Measurements from ENCODE around the gene SLC30A1. TPM values are rescaled to one million over a fixed set of nuclear protein-coding genes. Genes with fewer than 3 reads are reported as not detected.

SLC30A1 gene
- total and polyA plus RNA-seq, 7 donors = 4.2 to 11.8 (median 7.9) TPM

- DNase-seq = no peak
- Histone ChIP-seq H3K9me3 (no peaks in the 10 kb centered on the region), H3K36me3 (no peaks in the 10 kb centered on the region), H3K4me1 (no peaks in the 10 kb centered on the region), H3K27me3 (no peaks in the 10 kb centered on the region), H3K4me3 (no peak overlapping the region), H3K27ac (no peak overlapping the region)
- WGBS, 2 donors = 95 to 98% methylated on average over 3 of the region's 3 CpGs
- intact Hi-C loops (cut with DNase I) = no loop called here
- TF ChIP-seq POLR2AphosphoS5 (IDR thresholded peaks at IDR 0.05) = no peak
- no peak for TF ChIP-seq POLR2A (IDR thresholded peaks at IDR 0.05)
- TF ChIP-seq CTCF (IDR thresholded peaks at IDR 0.05) = no peak
- TF ChIP-seq EP300 (IDR thresholded peaks at IDR 0.05) = no peak
Observed at GRCh38 chr1:211564084-211564483, 14.9 kb downstream of the SLC30A1 start.

DNA sequence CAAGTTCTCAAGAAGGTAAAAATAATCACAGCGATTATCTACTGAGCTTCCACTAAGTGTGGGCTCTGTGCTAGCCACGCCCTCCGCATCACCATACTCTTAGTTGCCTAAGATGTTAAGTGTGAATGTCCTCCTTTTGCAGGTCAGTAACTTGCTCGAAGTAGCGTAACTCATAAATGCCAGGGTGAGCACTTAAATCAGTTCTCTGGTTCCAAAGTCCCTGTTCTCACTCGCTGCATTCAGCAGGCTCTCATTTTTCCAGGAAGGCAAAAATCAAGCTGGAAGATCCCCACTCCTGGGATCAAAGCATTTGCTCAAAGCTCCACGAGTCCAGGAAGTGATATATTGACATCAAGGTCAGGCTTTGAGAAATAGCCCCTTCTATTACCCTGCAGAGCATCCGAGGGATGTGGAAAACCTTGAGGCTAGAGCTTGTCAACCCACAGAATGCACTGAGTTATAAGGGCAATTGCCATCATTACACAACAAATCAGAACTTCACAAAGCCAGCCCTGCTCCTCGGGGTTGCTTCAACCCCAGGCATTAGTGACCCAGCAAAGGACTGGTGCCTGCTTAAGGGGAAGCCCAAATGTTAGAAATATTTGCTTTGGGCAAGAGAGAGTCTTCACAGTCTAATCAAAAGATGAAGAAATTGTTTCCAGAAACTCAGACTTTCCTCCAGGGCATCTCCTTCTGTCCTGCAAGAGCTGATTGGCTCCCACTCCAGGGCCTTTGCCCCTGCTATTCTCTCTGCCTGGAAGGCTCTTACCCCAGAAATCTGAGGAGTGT, 19.5 kb downstream of the SLC30A1 start:
- TF ChIP-seq POLR2AphosphoS5 (IDR thresholded peaks at IDR 0.05) = no peak
- no peak for TF ChIP-seq EP300 (IDR thresholded peaks at IDR 0.05)
- TF ChIP-seq CTCF (IDR thresholded peaks at IDR 0.05) = no peak
- no peak for TF ChIP-seq POLR2A (IDR thresholded peaks at IDR 0.05)
- H3K4me1 ChIP-seq = no peaks in the 10 kb centered on the region
- no peaks in the 10 kb centered on the region for H3K9me3 ChIP-seq
- H3K4me3 ChIP-seq = no peak overlapping the region
- intact Hi-C loops (cut with DNase I) = no loop called here
- WGBS, 2 donors = 38 to 70% methylated on average over 9 of the region's 9 CpGs
- no peaks in the 10 kb centered on the region for H3K36me3 ChIP-seq
- DNase-seq = no peak
- no peak overlapping the region for H3K27ac ChIP-seq
- H3K27me3 ChIP-seq = no peaks in the 10 kb centered on the region

GRCh38 chr1:211557894-211558625, 20.9 kb downstream of the SLC30A1 start:
- Histone ChIP-seq H3K4me1 (no peaks in the 10 kb centered on the region), H3K36me3 (no peaks in the 10 kb centered on the region), H3K9me3 (no peaks in the 10 kb centered on the region), H3K4me3 (no peak overlapping the region), H3K27ac (no peak overlapping the region), H3K27me3 (no peaks in the 10 kb centered on the region)
- TF ChIP-seq EP300 (IDR thresholded peaks at IDR 0.05) = no peak
- no peak for TF ChIP-seq POLR2A (IDR thresholded peaks at IDR 0.05)
- TF ChIP-seq POLR2AphosphoS5 (IDR thresholded peaks at IDR 0.05) = no peak
- DNase-seq = no peak
- intact Hi-C loops (cut with DNase I) = no loop called here
- WGBS, 2 donors = 84 to 91% methylated on average over 8 of the region's 8 CpGs

DNA sequence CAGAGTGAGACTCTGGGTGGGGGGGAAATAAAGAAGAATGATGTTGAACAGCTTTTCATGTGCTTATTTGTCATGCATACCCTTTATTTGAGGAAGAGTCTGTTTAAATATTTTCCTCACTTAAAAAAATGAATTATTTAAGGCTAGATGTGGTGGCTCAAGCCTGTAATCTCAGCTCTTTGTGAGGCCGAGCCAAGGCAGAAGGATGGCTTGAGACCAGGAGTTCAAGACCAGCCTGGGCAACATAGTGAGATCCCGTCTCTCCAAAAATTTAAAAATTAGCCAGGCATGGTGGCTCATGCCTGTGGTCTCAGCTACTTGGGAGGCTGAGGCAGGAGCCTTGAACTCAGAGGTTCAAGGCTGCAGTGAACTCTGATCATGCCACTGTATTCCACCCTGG, 25.4 kb downstream of the SLC30A1 start:
- peaks cover 0 to 6% (median 0%) of the 10 kb centered on the region in 4 donors for H3K4me1 ChIP-seq
- H3K27ac ChIP-seq = no peak overlapping the region
- TF ChIP-seq CTCF (IDR thresholded peaks at IDR 0.05) (no peak), EP300 (IDR thresholded peaks at IDR 0.05) (no peak), POLR2A (IDR thresholded peaks at IDR 0.05) (no peak), POLR2AphosphoS5 (IDR thresholded peaks at IDR 0.05) (no peak)
- intact Hi-C loops (cut with DNase I) = no loop called here
- H3K27me3 ChIP-seq = no peaks in the 10 kb centered on the region
- 49 to 92% methylated on average over 2 of the region's 2 CpGs for WGBS, 2 donors
- no peak for DNase-seq
- no peaks in the 10 kb centered on the region for H3K36me3 ChIP-seq
- H3K4me3 ChIP-seq = no peak overlapping the region
- H3K9me3 ChIP-seq = no peaks in the 10 kb centered on the region

All from sigmoid colon (tissue), 7 donors.